Midbrain (tissue), 1 donor: Measurements from ENCODE around the gene PRRC2B.
A peak's percentile ranks its signal among the peaks of the same experiment; 100 is the strongest.

Source experiments
- DNase-seq: peaks from one replicate; lab custom pipeline; 2025; lab: John Stamatoyannopoulos, UW

The PRRC2B gene

GRCh38 chr9:131516930-131517329 is 123.0 kb downstream of the PRRC2B start:
- no peak for DNase-seq

GRCh38 chr9:131517761-131518190 is 123.9 kb downstream of the PRRC2B start:
- peak; percentile 30 for DNase-seq

- no peak for DNase-seq
Measured at GRCh38 chr9:131518553-131518952, 124.7 kb downstream of the PRRC2B start.

- no peak for DNase-seq
Measured at GRCh38 chr9:131520503-131520902, 126.6 kb downstream of the PRRC2B start.

GRCh38 chr9:131521203-131521602 is 127.3 kb downstream of the PRRC2B start:
- DNase-seq: no peak

GRCh38 chr9:131521822-131522221 is 127.9 kb downstream of the PRRC2B start:
- no peak for DNase-seq

- no peak for DNase-seq
Measured at GRCh38 chr9:131522257-131523085, 128.6 kb downstream of the PRRC2B start.

- DNase-seq: no peak
Measured at GRCh38 chr9:131523086-131523388, 129.2 kb downstream of the PRRC2B start.

- DNase-seq: no peak
Measured at GRCh38 chr9:131523451-131524435, 129.9 kb downstream of the PRRC2B start.

- DNase-seq: no peak
Measured at GRCh38 chr9:131524665-131525315, 130.9 kb downstream of the PRRC2B start.

- DNase-seq: peak; percentile 36
Measured at GRCh38 chr9:131525643-131526565, 132.0 kb downstream of the PRRC2B start.

GRCh38 chr9:131528186-131528585 is 134.3 kb downstream of the PRRC2B start:
- no peak for DNase-seq

GRCh38 chr9:131528886-131529505 is 135.1 kb downstream of the PRRC2B start:
- no peak for DNase-seq

GRCh38 chr9:131529597-131530545 is 136.0 kb downstream of the PRRC2B start:
- no peak for DNase-seq

- no peak for DNase-seq
Measured at GRCh38 chr9:131530546-131530919, 136.6 kb downstream of the PRRC2B start.

- peak; percentile 89 for DNase-seq
Measured at GRCh38 chr9:131530920-131531832, 137.3 kb downstream of the PRRC2B start, which contains the start of gene UCK1. TSS of gene UCK1 (minus strand) at chr9:131531263. CDS start at chr9:131531174, 89 bp downstream.

GRCh38 chr9:131534721-131535237 is 140.9 kb downstream of the PRRC2B start:
- DNase-seq: no peak

GRCh38 chr9:131537946-131538345 is 144.1 kb downstream of the PRRC2B start:
- no peak for DNase-seq
